ENCODE data around the gene FNDC7.
"Not testable (repeated sequence)": the region's sequence is repeated elsewhere in the genome, so short reads cannot be mapped to it uniquely, and the experiment has no call there.

FNDC7 gene

GRCh38 chr1:108699375-108700332 is 13.1 kb upstream of the FNDC7 start:
- DNase-seq = no peak

GRCh38 chr1:108701176-108701849 is 11.4 kb upstream of the FNDC7 start:
- DNase-seq = no peak

- DNase-seq = not testable (repeated sequence)
Observed at GRCh38 chr1:108702109-108702508, 10.6 kb upstream of the FNDC7 start.

GRCh38 chr1:108703939-108704338 is 8.8 kb upstream of the FNDC7 start:
- no peak for DNase-seq

GRCh38 chr1:108704496-108704895 is 8.2 kb upstream of the FNDC7 start:
- DNase-seq = no peak

GRCh38 chr1:108706643-108707042 is 6.1 kb upstream of the FNDC7 start:
- DNase-seq = no peak

GRCh38 chr1:108708691-108709660 is 3.7 kb upstream of the FNDC7 start:
- no peak for DNase-seq

- no peak for DNase-seq
Observed at GRCh38 chr1:108715932-108716331, 3.2 kb downstream of the FNDC7 start.

GRCh38 chr1:108716437-108717230 is 3.9 kb downstream of the FNDC7 start:
- no peak for DNase-seq

GRCh38 chr1:108717774-108718316 is 5.1 kb downstream of the FNDC7 start:
- DNase-seq = no peak

GRCh38 chr1:108718927-108719655 is 6.4 kb downstream of the FNDC7 start:
- peak; percentile 32 for DNase-seq

GRCh38 chr1:108719656-108720435 is 7.1 kb downstream of the FNDC7 start:
- no peak for DNase-seq

- DNase-seq = no peak
Observed at GRCh38 chr1:108722292-108722691, 9.6 kb downstream of the FNDC7 start.

GRCh38 chr1:108725906-108726305 is 13.2 kb downstream of the FNDC7 start:
- DNase-seq = no peak

GRCh38 chr1:108728327-108728923 is 15.7 kb downstream of the FNDC7 start:
- DNase-seq = no peak

GRCh38 chr1:108729481-108729880 is 16.8 kb downstream of the FNDC7 start:
- DNase-seq = no peak

- DNase-seq = no peak
Observed at GRCh38 chr1:108732398-108732797, 19.7 kb downstream of the FNDC7 start.

- DNase-seq = no peak
Observed at GRCh38 chr1:108734171-108734865, 21.6 kb downstream of the FNDC7 start.

GRCh38 chr1:108742253-108742652 is 29.5 kb downstream of the FNDC7 start:
- no peak for DNase-seq

Data from NCI-H2107 (cell line).